Body of pancreas (tissue), 4 donors: ENCODE measurements around the gene NIFK. TPM values are rescaled to one million over a fixed set of nuclear protein-coding genes. Genes with fewer than 3 reads are reported as not detected.

Source experiments
- ATAC-seq: fragments of 150-250 bp; one replicate; pipeline ENCODE4 v1.9.1; 2016
- DNase-seq, 4 donors: peaks; one replicate each; pipeline ENCODE4 v3.0.0-alpha.2; 2019
- H3K27ac ChIP-seq, 4 donors: fragments of 200-600 bp; sonication (generic); 1 replicate in 3 of 4; 2 replicates in 1 of 4; pipeline versions ENCODE4 v1.5.1 to v1.6.1; 2016 to 2019; ENCODE audit warnings: mild to moderate bottlenecking in 1 of 4, mixed read lengths in 1 of 4, moderate library complexity in 1 of 4
- H3K27me3 ChIP-seq, 2 donors: fragments of 200-600 bp; sonication (generic); one replicate each; pipeline ENCODE4 v1.6.0; 2016; ENCODE audit warnings: mild to moderate bottlenecking in 1 of 2
- H3K36me3 ChIP-seq, 2 donors: fragments of 200-600 bp; sonication (generic); replicated peaks in 1 of 2; 2 replicates each; pipeline ENCODE4 v1.5.1; 2016; ENCODE audit warnings: low read depth in 2 of 2; ENCODE audit not compliant: insufficient read depth in 1 of 2
- H3K4me1 ChIP-seq: fragments of 200-600 bp; sonication (generic); one replicate; pipeline ENCODE4 v1.6.0; 2016
- H3K4me3 ChIP-seq, 2 donors: fragments of 200-600 bp; sonication (generic); 1 replicate in 1 of 2; 2 replicates in 1 of 2; pipeline ENCODE4 v1.5.1; 2016 to 2019
- H3K9me3 ChIP-seq, 3 donors: fragments of 200-600 bp; sonication (generic); 1 replicate in 2 of 3; 2 replicates in 1 of 3; pipeline ENCODE4 v1.5.1; 2016
- CTCF ChIP-seq, 7 experiments: fragments of 450-650 bp in 4 of 7; fragments of 200-600 bp in 3 of 7; sonication (generic) in 3 of 7; IDR thresholded peaks; one replicate each; pipeline ENCODE4 v1.5.1; 2016 to 2019; ENCODE audit warnings: antibody characterized with exemption in 7 of 7
- POLR2A ChIP-seq, 3 donors: fragments of 450-650 bp; IDR thresholded peaks; one replicate each; pipeline ENCODE4 v1.6.1; 2016; ENCODE audit warnings: antibody characterized with exemption in 3 of 3, mild to moderate bottlenecking in 2 of 3
- WGBS, 2 donors: methylation state at CpG; one replicate each; pipeline ENCODE4 v1.1.5; 2017; 5-methylcytosine and 5-hydroxymethylcytosine counted together
- intact Hi-C: fragments of 100-400 bp; cut with DNase I; formaldehyde crosslinking; loops from one replicate; pipeline ENCODE4 v1.15.1; 2023
- total RNA-seq, 2 donors: library from RNA; depleted of rRNA; stranded (reverse); fragments of >200 nt; gene quantifications; one replicate each; pipeline ENCODE4 v1.1.0, GENCODE V29; 2016

Gene NIFK
- 10 to 100 TPM; 20.8 to 26.4 TPM for total RNA-seq

- peak; percentile 99 to 100 (median 100) for DNase-seq
These were observed at the start of gene NIFK for GRCh38 chr2:121736462-121737336. Gene NIFK (minus strand): TSS chr2:121736875. CDS start chr2:121736850, 25 bp downstream.

GRCh38 chr2:121783180-121783579 is 46.5 kb upstream of the NIFK start:
- no peaks in the 10 kb centered on the region for H3K9me3 ChIP-seq

More at GRCh38 chr2:121736462-121737336, at the start of gene NIFK:
- intact Hi-C loops: no loop called here
- TF ChIP-seq CTCF (IDR thresholded peaks at IDR 0.05) (peak in 1 of 7 experiments; percentile 18), POLR2A (IDR thresholded peaks at IDR 0.05) (peak; percentile 25 to 75 (median 72))
- WGBS, 2 donors: 1% methylated on average over 29 to 93 of the region's 93 CpGs
- Histone ChIP-seq H3K9me3 (no peaks in the 10 kb centered on the region), H3K36me3 (peaks cover 0 to 3% of the 10 kb centered on the region in 2 donors), H3K27ac (peak within 1 kb of the TSS in 3 of 4 donors; percentile 48 to 83 (median 69)), H3K4me3 (peak within 1 kb of the TSS; percentile 48 to 97), H3K27me3 (no peaks in the 10 kb centered on the region), H3K4me1 (peaks cover 12% of the 10 kb centered on the region)
- peak; percentile 98 for ATAC-seq

GRCh38 chr2:121778741-121779487 is 42.2 kb upstream of the NIFK start:
- no peak for ATAC-seq
- DNase-seq: no peak

More at GRCh38 chr2:121783180-121783579, 46.5 kb upstream of the NIFK start:
- DNase-seq: no peak
- Histone ChIP-seq H3K27me3 (no peaks in the 10 kb centered on the region), H3K27ac (no peak overlapping the region), H3K36me3 (no peaks in the 10 kb centered on the region), H3K4me3 (no peak overlapping the region), H3K4me1 (no peaks in the 10 kb centered on the region)
- ATAC-seq: no peak
- TF ChIP-seq CTCF (IDR thresholded peaks at IDR 0.05) (no peak), POLR2A (IDR thresholded peaks at IDR 0.05) (no peak)
- WGBS, 2 donors: 15 to 21% methylated on average over 2 of the region's 2 CpGs
- intact Hi-C loops: no loop called here

GRCh38 chr2:121777699-121778058 is 41.0 kb upstream of the NIFK start:
- no peaks in the 10 kb centered on the region for H3K9me3 ChIP-seq
- H3K4me3 ChIP-seq: no peak overlapping the region
- H3K27ac ChIP-seq: no peak overlapping the region
- ATAC-seq: no peak
- no peak for TF ChIP-seq CTCF (IDR thresholded peaks at IDR 0.05)
- no peak for TF ChIP-seq POLR2A (IDR thresholded peaks at IDR 0.05)
- no peaks in the 10 kb centered on the region for H3K27me3 ChIP-seq
- intact Hi-C loops: no loop called here
- 80 to 86% methylated on average over 1 of the region's 1 CpG for WGBS, 2 donors
- H3K36me3 ChIP-seq: no peaks in the 10 kb centered on the region
- H3K4me1 ChIP-seq: no peaks in the 10 kb centered on the region
- DNase-seq: no peak

More at GRCh38 chr2:121778741-121779487, 42.2 kb upstream of the NIFK start:
- TF ChIP-seq POLR2A (IDR thresholded peaks at IDR 0.05) (no peak), CTCF (IDR thresholded peaks at IDR 0.05) (no peak)
- no peaks in the 10 kb centered on the region for H3K9me3 ChIP-seq
- H3K4me3 ChIP-seq: no peak overlapping the region
- H3K27ac ChIP-seq: no peak overlapping the region
- no peaks in the 10 kb centered on the region for H3K27me3 ChIP-seq
- H3K4me1 ChIP-seq: no peaks in the 10 kb centered on the region
- no peaks in the 10 kb centered on the region for H3K36me3 ChIP-seq
- intact Hi-C loops: no loop called here
- 40 to 42% methylated on average over 7 of the region's 7 CpGs for WGBS, 2 donors
